ENCODE results near the gene HSFX3. TPM values are rescaled to one million over a fixed set of nuclear protein-coding genes. Genes with fewer than 3 reads are reported as not detected.
"Not testable (repeated sequence)": the region's sequence is repeated elsewhere in the genome, so short reads cannot be mapped to it uniquely, and the experiment has no call there.

HSFX3 gene
- total RNA-seq, 4 donors from 2014 or later, result not detected

GRCh38 chrX:149563359-149563758, 13.6 kb upstream of the HSFX3 start:
- intact Hi-C loops (cut with DNase I), result loop anchor here (10.0 kb wide), 1 partner anchor 71 kb away; the partner anchor contains the start of gene TMEM185A
- no peaks in the 10 kb centered on the region for H3K9me3 ChIP-seq
- no peak overlapping the region for H3K4me3 ChIP-seq
- no peak for TF ChIP-seq POLR2A (IDR thresholded peaks at IDR 0.05)
- TF ChIP-seq, protein P1, sequence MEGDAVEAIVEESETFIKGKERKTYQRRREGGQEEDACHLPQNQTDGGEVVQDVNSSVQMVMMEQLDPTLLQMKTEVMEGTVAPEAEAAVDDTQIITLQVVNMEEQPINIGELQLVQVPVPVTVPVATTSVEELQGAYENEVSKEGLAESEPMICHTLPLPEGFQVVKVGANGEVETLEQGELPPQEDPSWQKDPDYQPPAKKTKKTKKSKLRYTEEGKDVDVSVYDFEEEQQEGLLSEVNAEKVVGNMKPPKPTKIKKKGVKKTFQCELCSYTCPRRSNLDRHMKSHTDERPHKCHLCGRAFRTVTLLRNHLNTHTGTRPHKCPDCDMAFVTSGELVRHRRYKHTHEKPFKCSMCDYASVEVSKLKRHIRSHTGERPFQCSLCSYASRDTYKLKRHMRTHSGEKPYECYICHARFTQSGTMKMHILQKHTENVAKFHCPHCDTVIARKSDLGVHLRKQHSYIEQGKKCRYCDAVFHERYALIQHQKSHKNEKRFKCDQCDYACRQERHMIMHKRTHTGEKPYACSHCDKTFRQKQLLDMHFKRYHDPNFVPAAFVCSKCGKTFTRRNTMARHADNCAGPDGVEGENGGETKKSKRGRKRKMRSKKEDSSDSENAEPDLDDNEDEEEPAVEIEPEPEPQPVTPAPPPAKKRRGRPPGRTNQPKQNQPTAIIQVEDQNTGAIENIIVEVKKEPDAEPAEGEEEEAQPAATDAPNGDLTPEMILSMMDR (IDR thresholded peaks at IDR 0.05), result no peak
- DNase-seq, result no peak
- H3K4me1 ChIP-seq, result no peaks in the 10 kb centered on the region
- H3K36me3 ChIP-seq, result no peaks in the 10 kb centered on the region
- H3K27ac ChIP-seq, result no peak overlapping the region
- H3K27me3 ChIP-seq, result no peaks in the 10 kb centered on the region
- 73 to 100% methylated on average over 2 to 4 of the region's 4 CpGs for WGBS, 2 donors

GRCh38 chrX:149555251-149555650, 5.5 kb upstream of the HSFX3 start:
- H3K36me3 ChIP-seq; DNase-seq; H3K27ac ChIP-seq; H3K27me3 ChIP-seq; H3K4me3 ChIP-seq; H3K4me1 ChIP-seq; H3K9me3 ChIP-seq; intact Hi-C loops (cut with DNase I): not testable (repeated sequence)
- WGBS, 2 donors, result no CpG with 5 or more reads among the region's 4 CpGs

GRCh38 chrX:149551939-149552248, 2.2 kb upstream of the HSFX3 start:
- H3K27ac ChIP-seq; H3K27me3 ChIP-seq; DNase-seq; H3K4me1 ChIP-seq; intact Hi-C loops (cut with DNase I); H3K4me3 ChIP-seq; H3K36me3 ChIP-seq; H3K9me3 ChIP-seq: not testable (repeated sequence)
- 100% methylated on average over 1 of the region's 6 CpGs; no CpG with 5 or more reads in 1 of the 2 donors for WGBS, 2 donors

DNA sequence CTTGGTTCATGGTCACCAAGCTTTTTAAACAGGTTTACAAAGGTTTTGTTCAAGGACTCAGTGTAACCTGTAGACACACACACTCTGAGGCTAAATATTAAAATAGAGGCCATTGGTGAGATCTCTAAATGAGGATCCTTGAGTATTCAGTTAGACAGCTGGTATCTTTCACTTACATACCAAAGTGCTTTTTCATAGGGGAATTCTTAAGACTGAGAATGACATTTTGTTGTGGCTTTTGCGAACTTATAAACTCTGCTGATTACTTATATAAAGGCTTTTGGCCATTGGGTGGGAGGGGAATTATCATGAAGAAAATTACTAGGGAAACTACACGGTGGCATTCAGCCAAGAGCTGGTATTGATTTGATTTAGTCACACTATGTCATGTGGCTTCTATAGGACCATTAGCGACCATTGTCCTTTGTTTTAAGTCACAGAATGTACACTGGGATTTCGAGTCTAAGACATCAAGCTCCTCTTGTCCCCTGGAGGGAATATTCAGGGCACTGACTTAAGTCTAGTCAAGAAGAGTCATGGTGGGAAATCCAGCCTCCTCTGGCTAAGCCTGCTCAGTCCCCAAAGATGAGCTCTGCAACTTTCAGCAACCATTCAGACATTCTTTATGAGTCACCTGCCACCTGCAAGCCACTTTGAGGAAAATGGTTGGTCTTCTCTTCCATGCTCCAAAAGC, 1.7 kb upstream of the HSFX3 start:
- H3K36me3 ChIP-seq; H3K27me3 ChIP-seq; intact Hi-C loops (cut with DNase I); H3K4me3 ChIP-seq; H3K4me1 ChIP-seq; DNase-seq; H3K9me3 ChIP-seq; H3K27ac ChIP-seq: not testable (repeated sequence)
- no CpG with 5 or more reads among the region's 4 CpGs for WGBS, 2 donors

- 75 to 83% methylated on average over 1 of the region's 1 CpG for WGBS, 2 donors
- H3K4me1 ChIP-seq; H3K36me3 ChIP-seq; DNase-seq; H3K9me3 ChIP-seq; H3K27me3 ChIP-seq; H3K4me3 ChIP-seq; H3K27ac ChIP-seq; intact Hi-C loops (cut with DNase I): not testable (repeated sequence)
Observed at GRCh38 chrX:149550454-149550853, 730 bp upstream of the HSFX3 start.

DNA sequence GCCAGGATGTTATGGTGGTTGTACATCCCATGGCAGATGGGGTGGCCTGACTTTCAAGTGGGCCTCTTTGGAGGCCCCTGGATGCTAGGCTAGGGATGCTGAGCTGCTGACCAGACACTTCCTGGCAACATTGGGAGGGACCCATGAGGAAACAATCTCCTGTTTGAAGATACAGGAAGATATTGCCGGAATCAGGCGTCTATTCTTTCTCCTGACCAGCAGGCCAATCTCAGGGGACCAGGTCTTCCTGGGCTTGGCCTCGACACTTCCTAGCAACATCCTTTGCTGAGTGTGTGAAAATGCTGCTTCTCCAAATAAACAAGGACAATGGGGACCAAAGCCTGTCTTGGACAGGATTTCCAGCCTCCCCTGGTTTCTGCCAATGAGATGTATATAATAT, 1.9 kb downstream of the HSFX3 start:
- H3K4me1 ChIP-seq; H3K27ac ChIP-seq; DNase-seq; intact Hi-C loops (cut with DNase I); H3K36me3 ChIP-seq; H3K27me3 ChIP-seq; H3K4me3 ChIP-seq; H3K9me3 ChIP-seq: not testable (repeated sequence)
- WGBS, 2 donors, result no CpG with 5 or more reads among the region's 3 CpGs

DNA sequence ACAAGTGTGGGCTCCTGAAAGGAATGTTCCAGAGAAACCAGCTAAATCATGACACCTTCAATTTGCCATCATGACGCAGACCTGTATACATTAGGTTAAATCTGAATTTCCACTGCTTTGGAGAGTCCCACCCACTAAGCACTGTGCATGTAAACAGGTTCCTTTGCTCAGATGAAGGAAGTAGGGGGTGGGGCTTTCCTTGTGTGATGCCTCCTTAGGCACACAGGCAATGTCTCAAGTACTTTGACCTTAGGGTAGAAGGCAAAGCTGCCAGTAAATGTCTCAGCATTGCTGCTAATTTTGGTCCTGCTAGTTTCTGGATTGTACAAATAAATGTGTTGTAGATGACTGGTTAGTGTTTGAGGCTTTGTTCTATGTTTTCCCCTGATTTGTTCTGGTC, 2.8 kb downstream of the HSFX3 start:
- H3K27me3 ChIP-seq; H3K9me3 ChIP-seq; intact Hi-C loops (cut with DNase I); DNase-seq; H3K27ac ChIP-seq; H3K4me1 ChIP-seq; H3K36me3 ChIP-seq; H3K4me3 ChIP-seq: not testable (repeated sequence)
- whole genome bisulfite sequencing, 2 donors, result 80% methylated on average over 1 of the region's 1 CpG; no CpG with 5 or more reads in 1 of the 2 donors

DNA sequence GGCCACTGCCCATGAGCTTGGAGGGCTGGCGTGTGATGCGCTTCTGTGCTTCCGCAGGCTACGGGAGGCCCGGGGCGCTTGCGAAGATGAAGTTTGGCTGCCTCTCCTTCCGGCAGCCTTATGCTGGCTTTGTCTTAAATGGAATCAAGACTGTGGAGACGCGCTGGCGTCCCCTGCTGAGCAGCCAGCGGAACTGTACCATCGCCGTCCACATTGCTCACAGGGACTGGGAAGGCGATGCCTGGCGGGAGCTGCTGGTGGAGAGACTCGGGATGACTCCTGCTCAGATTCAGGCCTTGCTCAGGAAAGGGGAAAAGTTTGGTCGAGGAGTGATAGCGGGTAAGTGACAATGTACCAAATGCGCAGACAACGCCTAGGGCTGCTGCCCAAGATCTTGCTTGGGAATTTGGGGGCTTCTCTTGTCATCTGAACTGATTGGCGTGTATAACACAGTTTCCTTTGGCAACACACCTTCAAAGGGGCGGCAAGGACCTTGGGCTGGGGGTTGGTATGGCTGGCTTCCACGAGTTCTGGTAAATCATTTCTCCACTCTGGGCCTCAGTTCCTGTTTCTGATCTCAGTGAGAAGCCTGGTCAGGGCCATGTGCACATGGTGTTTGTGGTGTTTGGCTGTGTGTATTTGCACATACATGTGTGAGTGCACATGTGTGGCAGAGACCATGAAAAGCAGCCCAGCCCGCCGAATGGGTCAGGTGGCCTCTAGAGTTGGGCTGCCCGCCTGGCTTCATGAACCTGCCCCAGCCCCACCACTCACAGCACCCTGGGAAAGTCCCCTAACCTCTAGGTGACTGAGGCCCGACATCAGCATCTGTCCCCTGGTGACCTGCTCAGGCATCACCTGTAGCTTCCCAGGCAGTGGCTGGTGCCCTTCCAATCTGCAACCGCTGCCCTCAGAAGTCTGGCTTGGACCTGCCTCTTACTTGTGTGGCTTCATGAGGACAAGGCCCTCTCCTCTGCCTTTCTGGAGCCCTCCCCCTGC, 3.9 kb downstream of the HSFX3 start:
- H3K4me1 ChIP-seq; DNase-seq; H3K9me3 ChIP-seq; H3K36me3 ChIP-seq; intact Hi-C loops (cut with DNase I); H3K27me3 ChIP-seq; H3K4me3 ChIP-seq; H3K27ac ChIP-seq: not testable (repeated sequence)
- 60% methylated on average over 3 of the region's 29 CpGs; no CpG with 5 or more reads in 1 of the 2 donors for WGBS, 2 donors

All from esophagus squamous epithelium (tissue), 5 donors.